SK-N-SH treated with all-trans-retinoic acid at 6 μM for 48 hours (cell line): Measurements from ENCODE around the gene DGCR2.

Experiments used
- ATAC-seq: fragments of 200-7000 bp; cut with Tn5 transposase; 3 replicates; pipeline ENCODE4 v1.9.1; 2020; ENCODE audit warnings: mild to moderate bottlenecking, moderate library complexity
- ARNTL ChIP-seq: fragments of 450-650 bp; formaldehyde crosslinking; IDR thresholded peaks from 2 replicates; pipeline ENCODE4 v1.5.0; 2020; ENCODE audit warnings: low read depth, mild to moderate bottlenecking, moderate library complexity, borderline replicate concordance
- BACH2 ChIP-seq: fragments of 250-450 bp; sonication (Bioruptor Pico); IDR thresholded peaks from 2 replicates; pipeline ENCODE4 v1.9.0; 2021; ENCODE audit warnings: mild to moderate bottlenecking, borderline replicate concordance
- CREB5 ChIP-seq: fragments of 250-450 bp; sonication (Bioruptor Pico); IDR thresholded peaks from 2 replicates; pipeline ENCODE4 v1.5.1; 2020; ENCODE audit warnings: low read depth, mild to moderate bottlenecking, moderate library complexity
- CSDC2 ChIP-seq: fragments of 250-450 bp; sonication (Bioruptor Pico); IDR thresholded peaks from 2 replicates; pipeline ENCODE4 v1.5.0; 2020; ENCODE audit warnings: mild to moderate bottlenecking, moderate library complexity
- ESRRG ChIP-seq: fragments of 250-450 bp; sonication (Bioruptor Pico); IDR thresholded peaks from 2 replicates; pipeline ENCODE4 v1.6.1; 2021; ENCODE audit warnings: mild to moderate bottlenecking
- GLIS3 ChIP-seq: fragments of 250-450 bp; sonication (Bioruptor Pico); IDR thresholded peaks from 2 replicates; pipeline ENCODE4 v1.5.0; 2020; ENCODE audit warnings: mild to moderate bottlenecking, moderate library complexity
- ISL1 ChIP-seq: fragments of 250-450 bp; sonication (Bioruptor Pico); IDR thresholded peaks from 2 replicates; pipeline ENCODE4 v2.1.2; 2022; ENCODE audit warnings: mild to moderate bottlenecking, moderate library complexity
- OSR1 ChIP-seq: fragments of 250-450 bp; sonication (Bioruptor Pico); IDR thresholded peaks from 2 replicates; pipeline ENCODE4 v1.8.0; 2022; ENCODE audit warnings: moderate library complexity, mild to moderate bottlenecking, inconsistent platforms
- PPARA ChIP-seq: fragments of 250-450 bp; sonication (Bioruptor Pico); IDR thresholded peaks from 2 replicates; pipeline ENCODE4 v1.5.0; 2020; ENCODE audit warnings: mild to moderate bottlenecking, borderline replicate concordance
- RARB ChIP-seq: fragments of 250-450 bp; sonication (Bioruptor Pico); IDR thresholded peaks from 2 replicates; pipeline ENCODE4 v1.8.0; 2021; ENCODE audit warnings: mild to moderate bottlenecking, moderate library complexity
- SNAI2 ChIP-seq: fragments of 250-450 bp; sonication (Bioruptor Pico); IDR thresholded peaks from 2 replicates; pipeline ENCODE4 v1.5.0; 2020; ENCODE audit warnings: mild to moderate bottlenecking, moderate library complexity
- TCF4 ChIP-seq: fragments of 250-450 bp; sonication (Bioruptor Pico); IDR thresholded peaks from 2 replicates; pipeline ENCODE4 v1.8.0; 2021; ENCODE audit warnings: mild to moderate bottlenecking, moderate library complexity, borderline replicate concordance
- TOX ChIP-seq: fragments of 250-450 bp; sonication (Bioruptor Pico); IDR thresholded peaks from 2 replicates; pipeline ENCODE4 v1.8.0; 2021; ENCODE audit warnings: mild to moderate bottlenecking, moderate library complexity, borderline replicate concordance
- TSHZ2 ChIP-seq: fragments of 250-450 bp; sonication (Bioruptor Pico); IDR thresholded peaks from 2 replicates; pipeline ENCODE4 v1.5.0; 2020; ENCODE audit warnings: mild to moderate bottlenecking, moderate library complexity
- ZC3H10 ChIP-seq: fragments of 250-450 bp; sonication (Bioruptor Pico); IDR thresholded peaks from 2 replicates; pipeline ENCODE4 v1.5.1; 2021; ENCODE audit warnings: mild to moderate bottlenecking, moderate library complexity
- ZFP3 ChIP-seq: fragments of 250-450 bp; sonication (Bioruptor Pico); IDR thresholded peaks from 2 replicates; pipeline ENCODE4 v1.5.0; 2020; ENCODE audit warnings: mild to moderate bottlenecking, moderate library complexity
- ZFP30 ChIP-seq: fragments of 450-650 bp; formaldehyde crosslinking; IDR thresholded peaks from 2 replicates; pipeline ENCODE4 v1.5.0; 2022; ENCODE audit warnings: mild to moderate bottlenecking, moderate library complexity
- ZNF565 ChIP-seq: fragments of 450-650 bp; formaldehyde crosslinking; conservative IDR thresholded peaks from 2 replicates; pipeline ENCODE4 v1.5.0; 2020; ENCODE audit warnings: low read depth, mild to moderate bottlenecking, moderate library complexity
- ZNF70 ChIP-seq: fragments of 450-650 bp; formaldehyde crosslinking; IDR thresholded peaks from 2 replicates; pipeline ENCODE4 v1.5.0; 2020; ENCODE audit warnings: mild to moderate bottlenecking, moderate library complexity
- ZNF8 ChIP-seq: fragments of 450-650 bp; formaldehyde crosslinking; IDR thresholded peaks from 2 replicates; pipeline ENCODE4 v1.5.0; 2020; ENCODE audit warnings: mild to moderate bottlenecking, moderate library complexity
- TF ChIP-seq, protein P1 (sequence below): fragments of 250-450 bp; sonication (Bioruptor Pico); IDR thresholded peaks from 2 replicates; pipeline ENCODE4 v1.8.0; 2021; ENCODE audit warnings: low read depth, mild to moderate bottlenecking, moderate library complexity, borderline replicate concordance
- TF ChIP-seq, protein P2 (sequence below): fragments of 250-450 bp; sonication (Bioruptor Pico); IDR thresholded peaks from 2 replicates; pipeline ENCODE4 v1.5.1; 2021; ENCODE audit warnings: mild to moderate bottlenecking, moderate library complexity
- TF ChIP-seq, protein P3 (sequence below): fragments of 250-450 bp; sonication (Bioruptor Pico); IDR thresholded peaks from 2 replicates; pipeline ENCODE4 v1.8.0; 2020; ENCODE audit warnings: mild to moderate bottlenecking, moderate library complexity, borderline replicate concordance

Gene DGCR2

GRCh38 chr22:19136915-19137314 is 14.7 kb upstream of the DGCR2 start:
- no peak for ATAC-seq
- no peak for TF ChIP-seq GLIS3 (CRISPR knock-in tag)
- no peak for TF ChIP-seq SNAI2
- TF ChIP-seq ESRRG = no peak
- TF ChIP-seq CREB5 (CRISPR knock-in tag) = no peak
- TF ChIP-seq, protein P1, sequence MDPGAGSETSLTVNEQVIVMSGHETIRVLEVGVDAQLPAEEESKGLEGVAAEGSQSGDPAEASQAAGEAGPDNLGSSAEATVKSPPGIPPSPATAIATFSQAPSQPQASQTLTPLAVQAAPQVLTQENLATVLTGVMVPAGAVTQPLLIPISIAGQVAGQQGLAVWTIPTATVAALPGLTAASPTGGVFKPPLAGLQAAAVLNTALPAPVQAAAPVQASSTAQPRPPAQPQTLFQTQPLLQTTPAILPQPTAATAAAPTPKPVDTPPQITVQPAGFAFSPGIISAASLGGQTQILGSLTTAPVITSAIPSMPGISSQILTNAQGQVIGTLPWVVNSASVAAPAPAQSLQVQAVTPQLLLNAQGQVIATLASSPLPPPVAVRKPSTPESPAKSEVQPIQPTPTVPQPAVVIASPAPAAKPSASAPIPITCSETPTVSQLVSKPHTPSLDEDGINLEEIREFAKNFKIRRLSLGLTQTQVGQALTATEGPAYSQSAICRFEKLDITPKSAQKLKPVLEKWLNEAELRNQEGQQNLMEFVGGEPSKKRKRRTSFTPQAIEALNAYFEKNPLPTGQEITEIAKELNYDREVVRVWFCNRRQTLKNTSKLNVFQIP (CRISPR knock-in tag) = no peak
- TF ChIP-seq TSHZ2 (CRISPR knock-in tag) = no peak
- no peak for TF ChIP-seq BACH2 (CRISPR knock-in tag)
- TF ChIP-seq ISL1 = no peak
- TF ChIP-seq, protein P2, sequence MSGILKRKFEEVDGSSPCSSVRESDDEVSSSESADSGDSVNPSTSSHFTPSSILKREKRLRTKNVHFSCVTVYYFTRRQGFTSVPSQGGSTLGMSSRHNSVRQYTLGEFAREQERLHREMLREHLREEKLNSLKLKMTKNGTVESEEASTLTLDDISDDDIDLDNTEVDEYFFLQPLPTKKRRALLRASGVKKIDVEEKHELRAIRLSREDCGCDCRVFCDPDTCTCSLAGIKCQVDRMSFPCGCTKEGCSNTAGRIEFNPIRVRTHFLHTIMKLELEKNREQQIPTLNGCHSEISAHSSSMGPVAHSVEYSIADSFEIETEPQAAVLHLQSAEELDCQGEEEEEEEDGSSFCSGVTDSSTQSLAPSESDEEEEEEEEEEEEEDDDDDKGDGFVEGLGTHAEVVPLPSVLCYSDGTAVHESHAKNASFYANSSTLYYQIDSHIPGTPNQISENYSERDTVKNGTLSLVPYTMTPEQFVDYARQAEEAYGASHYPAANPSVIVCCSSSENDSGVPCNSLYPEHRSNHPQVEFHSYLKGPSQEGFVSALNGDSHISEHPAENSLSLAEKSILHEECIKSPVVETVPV (CRISPR knock-in tag) = no peak
- no peak for TF ChIP-seq ZNF8 (CRISPR knock-in tag)
- no peak for TF ChIP-seq PPARA
- no peak for TF ChIP-seq ZC3H10 (CRISPR knock-in tag)
- TF ChIP-seq ZNF70 = no peak
- TF ChIP-seq, protein P3, sequence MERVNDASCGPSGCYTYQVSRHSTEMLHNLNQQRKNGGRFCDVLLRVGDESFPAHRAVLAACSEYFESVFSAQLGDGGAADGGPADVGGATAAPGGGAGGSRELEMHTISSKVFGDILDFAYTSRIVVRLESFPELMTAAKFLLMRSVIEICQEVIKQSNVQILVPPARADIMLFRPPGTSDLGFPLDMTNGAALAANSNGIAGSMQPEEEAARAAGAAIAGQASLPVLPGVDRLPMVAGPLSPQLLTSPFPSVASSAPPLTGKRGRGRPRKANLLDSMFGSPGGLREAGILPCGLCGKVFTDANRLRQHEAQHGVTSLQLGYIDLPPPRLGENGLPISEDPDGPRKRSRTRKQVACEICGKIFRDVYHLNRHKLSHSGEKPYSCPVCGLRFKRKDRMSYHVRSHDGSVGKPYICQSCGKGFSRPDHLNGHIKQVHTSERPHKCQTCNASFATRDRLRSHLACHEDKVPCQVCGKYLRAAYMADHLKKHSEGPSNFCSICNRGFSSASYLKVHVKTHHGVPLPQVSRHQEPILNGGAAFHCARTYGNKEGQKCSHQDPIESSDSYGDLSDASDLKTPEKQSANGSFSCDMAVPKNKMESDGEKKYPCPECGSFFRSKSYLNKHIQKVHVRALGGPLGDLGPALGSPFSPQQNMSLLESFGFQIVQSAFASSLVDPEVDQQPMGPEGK (CRISPR knock-in tag) = no peak
- TF ChIP-seq TCF4 (CRISPR knock-in tag) = no peak
- no peak for TF ChIP-seq OSR1 (CRISPR knock-in tag)
- no peak for TF ChIP-seq RARB
- no peak for TF ChIP-seq TOX (CRISPR knock-in tag)
- TF ChIP-seq ZNF565 = no peak
- TF ChIP-seq ZFP3 (CRISPR knock-in tag) = no peak

GRCh38 chr22:19134874-19135273 is 12.7 kb upstream of the DGCR2 start:
- TF ChIP-seq ARNTL (CRISPR knock-in tag) (no peak), ZNF565 (no peak), GLIS3 (CRISPR knock-in tag) (no peak), OSR1 (CRISPR knock-in tag) (no peak), CREB5 (CRISPR knock-in tag) (no peak), ZNF8 (CRISPR knock-in tag) (no peak), ZNF70 (no peak), TOX (CRISPR knock-in tag) (no peak), ESRRG (no peak), RARB (no peak), ZC3H10 (CRISPR knock-in tag) (no peak), ZFP30 (CRISPR knock-in tag) (no peak), ISL1 (no peak), CSDC2 (CRISPR knock-in tag) (no peak), ZFP3 (CRISPR knock-in tag) (no peak), TCF4 (CRISPR knock-in tag) (no peak), BACH2 (CRISPR knock-in tag) (no peak)
- TF ChIP-seq, protein P3 (CRISPR knock-in tag) = no peak
- TF ChIP-seq, protein P1 (CRISPR knock-in tag) = no peak
- TF ChIP-seq, protein P2 (CRISPR knock-in tag) = no peak

More at GRCh38 chr22:19134874-19135273, 12.7 kb upstream of the DGCR2 start:
- no peak for ATAC-seq
